Liver (tissue), 9 donors: ENCODE measurements around the gene MYF6. TPM values are rescaled to one million over a fixed set of nuclear protein-coding genes. Genes with fewer than 3 reads are reported as not detected.

Source experiments
- DNase-seq: peaks from one replicate; pipeline ENCODE4 v3.0.0-alpha.2; 2017; ENCODE audit warnings: low spot score
- H3K27ac ChIP-seq, 2 donors: one replicate each; pipeline ENCODE4 v1.7.0; 2013; ENCODE audit warnings: inconsistent platforms in 2 of 2, low read length in 2 of 2, control low read depth in 1 of 2, low read depth in 1 of 2, mild to moderate bottlenecking in 1 of 2
- H3K27me3 ChIP-seq, 4 donors: one replicate each; pipeline versions ENCODE4 v1.6.1 to v1.7.0; 2013; ENCODE audit warnings: low read length in 3 of 4, inconsistent platforms in 1 of 4, mild to moderate bottlenecking in 1 of 4, moderate library complexity in 1 of 4; ENCODE audit not compliant: control insufficient read depth in 4 of 4, insufficient read depth in 4 of 4
- H3K36me3 ChIP-seq, 4 donors: one replicate each; pipeline versions ENCODE4 v1.6.1 to v1.7.0; 2013; ENCODE audit warnings: low read length in 3 of 4, mild to moderate bottlenecking in 3 of 4, low read depth in 1 of 4, moderate library complexity in 1 of 4; ENCODE audit not compliant: control insufficient read depth in 4 of 4, insufficient read depth in 3 of 4
- H3K4me1 ChIP-seq, 4 donors: one replicate each; pipeline versions ENCODE4 v1.6.1 to v1.7.0; 2013; ENCODE audit warnings: low read length in 3 of 4, mild to moderate bottlenecking in 3 of 4, moderate library complexity in 1 of 4; ENCODE audit not compliant: control insufficient read depth in 4 of 4, insufficient read depth in 4 of 4
- H3K4me3 ChIP-seq, 3 donors: one replicate each; pipeline versions ENCODE4 v1.6.1 to v1.7.0; 2013; ENCODE audit warnings: low read length in 3 of 3, control low read depth in 1 of 3, low read depth in 1 of 3, mild to moderate bottlenecking in 1 of 3
- H3K9ac ChIP-seq, 2 donors: one replicate each; pipeline ENCODE4 v1.7.0; 2013; ENCODE audit warnings: low read length in 2 of 2, mild to moderate bottlenecking in 2 of 2, moderate library complexity in 2 of 2, control low read depth in 1 of 2, low read depth in 1 of 2
- H3K9me3 ChIP-seq, 4 donors: one replicate each; pipeline versions ENCODE4 v1.6.1 to v1.7.0; 2013; ENCODE audit warnings: low read length in 3 of 4; ENCODE audit not compliant: control insufficient read depth in 4 of 4
- ATF3 ChIP-seq: IDR thresholded peaks from 2 replicates; pipeline ENCODE4 v1.6.1; 2016; ENCODE audit warnings: antibody characterized with exemption
- CTCF ChIP-seq: fragments of 150-350 bp; IDR thresholded peaks from 2 replicates; pipeline ENCODE4 v1.5.1; 2017; ENCODE audit warnings: improper control_type of control experiment, low read depth, low read length; ENCODE audit not compliant: missing input control
- EGR1 ChIP-seq, 2 donors: IDR thresholded peaks; 2 replicates each; pipeline ENCODE4 v1.6.1; 2016 to 2018; ENCODE audit warnings: antibody characterized with exemption in 2 of 2, low read depth in 2 of 2
- FOXA1 ChIP-seq: IDR thresholded peaks from 2 replicates; pipeline ENCODE4 v1.6.1; 2016; ENCODE audit warnings: antibody characterized with exemption
- FOXA2 ChIP-seq: IDR thresholded peaks from 2 replicates; pipeline ENCODE4 v1.6.1; 2016; ENCODE audit warnings: antibody characterized with exemption
- GABPA ChIP-seq, 2 donors: IDR thresholded peaks in 1 of 2; conservative IDR thresholded peaks in 1 of 2; 2 replicates each; pipeline ENCODE4 v1.6.1; 2016; ENCODE audit warnings: antibody characterized with exemption in 2 of 2, mild to moderate bottlenecking in 1 of 2, moderate library complexity in 1 of 2
- HNF4A ChIP-seq, 2 donors: conservative IDR thresholded peaks; 2 replicates each; pipeline ENCODE4 v1.6.1; 2016; ENCODE audit warnings: antibody characterized with exemption in 2 of 2, mild to moderate bottlenecking in 2 of 2
- HNF4G ChIP-seq: IDR thresholded peaks from 2 replicates; pipeline ENCODE4 v1.6.1; 2016; ENCODE audit warnings: antibody characterized with exemption
- JUND ChIP-seq, 2 donors: IDR thresholded peaks; 2 replicates each; pipeline ENCODE4 v1.6.1; 2016; ENCODE audit warnings: antibody characterized with exemption in 2 of 2
- MAX ChIP-seq: IDR thresholded peaks from 2 replicates; pipeline ENCODE4 v1.6.1; 2016; ENCODE audit warnings: antibody characterized with exemption
- NR2F2 ChIP-seq: IDR thresholded peaks from 2 replicates; pipeline ENCODE4 v1.6.1; 2016; ENCODE audit warnings: antibody characterized with exemption
- RAD21 ChIP-seq, 2 donors: IDR thresholded peaks; 2 replicates each; pipeline ENCODE4 v1.6.1; 2016; ENCODE audit warnings: antibody characterized with exemption in 2 of 2, mild to moderate bottlenecking in 2 of 2
- REST ChIP-seq: IDR thresholded peaks from 2 replicates; pipeline ENCODE4 v1.6.1; 2016; ENCODE audit warnings: antibody characterized with exemption, mild to moderate bottlenecking
- RXRA ChIP-seq, 2 donors: IDR thresholded peaks; 2 replicates each; pipeline ENCODE4 v1.6.1; 2017 to 2018; ENCODE audit warnings: antibody characterized with exemption in 2 of 2, mild to moderate bottlenecking in 1 of 2
- SP1 ChIP-seq: IDR thresholded peaks from 2 replicates; pipeline ENCODE4 v1.6.1; 2018; ENCODE audit warnings: antibody characterized with exemption, mild to moderate bottlenecking
- TAF1 ChIP-seq: conservative IDR thresholded peaks from 2 replicates; pipeline ENCODE4 v1.6.1; 2016; ENCODE audit warnings: antibody characterized with exemption, mild to moderate bottlenecking
- YY1 ChIP-seq: IDR thresholded peaks from 2 replicates; pipeline ENCODE4 v1.6.1; 2016; ENCODE audit warnings: antibody characterized with exemption, mild to moderate bottlenecking
- ZBTB33 ChIP-seq: IDR thresholded peaks from 2 replicates; pipeline ENCODE4 v1.6.1; 2016; ENCODE audit warnings: antibody characterized with exemption
- WGBS: extraction: QIAGEN DNeasy Blood & Tissue Kit; methylation state at CpG from one replicate; pipeline ENCODE4 v1.1.7; 2013; 5-methylcytosine and 5-hydroxymethylcytosine counted together
- polyA plus RNA-seq, 2 donors: library from polyadenylated mRNA; stranded (reverse) in 1 of 2; unstranded in 1 of 2; fragments of 200-250 nt in 1 of 2; fragments of >200 nt in 1 of 2; fragmentation: Nextera tagmentation in 1 of 2; extraction: Ambion mirVana in 1 of 2; gene quantifications; one replicate each; pipeline versions ENCODE4 v1.2.1 to v1.2.3, GENCODE V29; 2013 to 2015
- total RNA-seq, 2 donors: library from RNA; depleted of rRNA; stranded (reverse); fragments of >200 nt; gene quantifications; one replicate each; pipeline ENCODE4 v1.2.3, GENCODE V29; 2014
- donor health status: healthy.
- donor health status: healthy.
- donor health status: healthy.
- donor health status: healthy.
- donor health status: healthy.

The MYF6 gene
- total and polyA plus RNA-seq, 4 donors = 0.05 to 0.18 TPM; not detected in 2

GRCh38 chr12:80701388-80701787 is 6.0 kb upstream of the MYF6 start (continued):
- no peak for TF ChIP-seq CTCF

DNA sequence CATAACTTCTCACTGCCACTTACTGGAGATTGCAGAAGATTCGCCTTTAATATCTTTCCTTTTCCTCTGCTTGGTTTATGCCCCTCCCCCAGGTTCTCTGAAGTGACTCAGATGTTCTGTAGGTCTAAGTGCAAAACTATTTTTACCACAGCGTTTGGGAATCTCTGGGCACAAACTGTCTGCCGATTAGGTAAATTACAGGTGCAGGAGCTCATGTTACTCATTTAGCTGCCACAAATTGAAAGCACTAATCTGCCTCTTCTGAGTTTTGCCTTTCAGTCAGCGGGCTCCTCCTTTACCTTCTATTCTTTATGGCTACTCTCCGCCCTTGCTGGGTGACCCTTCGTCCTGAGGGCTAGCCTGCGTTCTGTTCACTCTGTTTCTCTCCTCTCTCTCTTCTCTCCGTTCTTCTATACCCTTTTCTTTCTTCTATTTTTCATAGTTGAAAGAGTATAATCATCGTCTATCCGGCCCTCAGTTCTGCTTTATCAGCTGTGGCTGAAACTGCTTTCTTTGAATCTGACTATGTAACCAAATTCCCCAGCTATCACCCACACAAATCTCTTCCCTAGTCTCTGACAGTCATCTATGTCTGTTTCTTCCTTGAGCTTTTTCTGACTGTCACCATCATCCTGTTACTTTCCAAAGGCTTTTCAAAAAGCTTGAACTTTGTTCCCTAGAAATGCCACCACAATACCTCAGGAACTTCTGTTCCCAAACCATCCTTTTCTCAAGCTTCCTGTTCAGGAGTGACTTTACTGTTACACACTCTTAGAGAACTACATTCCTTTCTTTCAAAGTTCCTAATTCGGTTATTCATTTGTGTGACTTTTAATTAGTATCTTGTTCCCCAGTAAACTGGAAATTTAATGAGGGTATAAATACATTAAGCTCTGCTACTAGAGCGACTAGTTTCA is 4.3 kb upstream of the MYF6 start:
- peaks cover 3 to 15% (median 7%) of the 10 kb centered on the region in 4 donors for H3K4me1 ChIP-seq
- WGBS = 30% methylated on average over 12 of the region's 12 CpGs
- H3K9ac ChIP-seq = peak overlapping the region; percentile 51 to 95
- H3K4me3 ChIP-seq = peak overlapping the region; percentile 24 to 60 (median 37)
- DNase-seq = no peak
- peak; percentile 74 for TF ChIP-seq HNF4G
- TF ChIP-seq REST = peak; percentile 90
- peak; percentile 51 for TF ChIP-seq ZBTB33
- TF ChIP-seq NR2F2 = no peak
- peak; percentile 88 for TF ChIP-seq ATF3
- TF ChIP-seq FOXA2 = no peak
- TF ChIP-seq RXRA (IDR thresholded peaks at IDR 0.05) = peak; percentile 75 to 82
- no peak for TF ChIP-seq FOXA1
- peak; percentile 96 to 98 for TF ChIP-seq JUND (IDR thresholded peaks at IDR 0.05)
- peak; percentile 66 for TF ChIP-seq TAF1
- peak; percentile 81 to 86 for TF ChIP-seq HNF4A (conservative IDR thresholded peaks at IDR 0.05)
- TF ChIP-seq RAD21 (IDR thresholded peaks at IDR 0.05) = peak; percentile 52 to 58
- TF ChIP-seq YY1 = peak; percentile 72
- no peak for TF ChIP-seq GABPA (IDR thresholded peaks at IDR 0.05 in 1 of 2, conservative IDR thresholded peaks at IDR 0.05 in 1 of 2)
- TF ChIP-seq MAX = peak; percentile 61
- no peak for TF ChIP-seq CTCF
- peak in 1 of 2 donors; percentile 66 for TF ChIP-seq EGR1 (IDR thresholded peaks at IDR 0.05; ENCODE audit: low read depth in 2 of 2)
- peak; percentile 88 for TF ChIP-seq SP1
- no peaks in the 10 kb centered on the region for H3K9me3 ChIP-seq
- H3K36me3 ChIP-seq = no peaks in the 10 kb centered on the region
- peak overlapping the region; percentile 89 to 99 for H3K27ac ChIP-seq
- no peaks in the 10 kb centered on the region for H3K27me3 ChIP-seq
